ENCODE measurements around the gene IL36A.

- no peak for TF ChIP-seq CTCF (conservative IDR thresholded peaks at IDR 0.05)
- no peak for TF ChIP-seq EZH2 (IDR thresholded peaks at IDR 0.05; ENCODE audit: low read depth)
These were observed 4.8 kb downstream of the IL36A start for GRCh38 chr2:113010088-113010487.
